ENCODE data around the gene LIX1.

DNA sequence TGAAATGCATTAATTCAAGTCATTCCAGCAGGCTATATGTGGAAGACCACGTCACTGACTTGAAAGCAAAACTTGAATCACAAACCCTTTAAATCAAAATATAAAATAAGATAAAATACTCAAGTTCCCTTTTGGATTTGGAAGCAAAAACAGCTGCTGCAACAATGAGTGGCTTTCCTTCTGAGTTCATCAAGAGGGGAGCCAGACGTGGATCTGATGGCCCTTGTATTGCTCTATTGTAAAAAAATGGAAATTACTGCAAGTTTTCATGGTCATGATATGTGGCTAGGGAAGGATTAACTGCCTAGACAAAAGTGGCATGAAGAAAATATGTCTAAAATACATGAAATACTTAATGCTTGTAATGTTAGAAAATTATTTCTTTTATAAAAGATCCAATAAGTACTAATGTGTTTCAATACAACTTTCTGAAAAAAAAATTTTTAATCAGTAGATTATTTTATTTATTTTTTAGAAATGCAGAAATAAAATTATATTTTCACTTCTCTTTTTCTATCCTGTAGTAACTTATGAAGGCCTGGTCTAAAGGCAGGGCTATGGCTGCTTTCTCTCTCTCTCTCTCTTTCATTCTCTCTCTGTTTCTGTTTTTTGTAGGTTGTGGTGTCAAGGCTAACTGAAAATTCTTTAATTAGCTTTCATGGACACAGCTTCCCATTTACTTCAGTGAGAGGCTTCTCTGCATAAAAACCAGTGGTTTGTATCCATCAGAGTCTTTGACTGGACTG, 24.0 kb downstream of the LIX1 start:
- TF ChIP-seq, protein P1, sequence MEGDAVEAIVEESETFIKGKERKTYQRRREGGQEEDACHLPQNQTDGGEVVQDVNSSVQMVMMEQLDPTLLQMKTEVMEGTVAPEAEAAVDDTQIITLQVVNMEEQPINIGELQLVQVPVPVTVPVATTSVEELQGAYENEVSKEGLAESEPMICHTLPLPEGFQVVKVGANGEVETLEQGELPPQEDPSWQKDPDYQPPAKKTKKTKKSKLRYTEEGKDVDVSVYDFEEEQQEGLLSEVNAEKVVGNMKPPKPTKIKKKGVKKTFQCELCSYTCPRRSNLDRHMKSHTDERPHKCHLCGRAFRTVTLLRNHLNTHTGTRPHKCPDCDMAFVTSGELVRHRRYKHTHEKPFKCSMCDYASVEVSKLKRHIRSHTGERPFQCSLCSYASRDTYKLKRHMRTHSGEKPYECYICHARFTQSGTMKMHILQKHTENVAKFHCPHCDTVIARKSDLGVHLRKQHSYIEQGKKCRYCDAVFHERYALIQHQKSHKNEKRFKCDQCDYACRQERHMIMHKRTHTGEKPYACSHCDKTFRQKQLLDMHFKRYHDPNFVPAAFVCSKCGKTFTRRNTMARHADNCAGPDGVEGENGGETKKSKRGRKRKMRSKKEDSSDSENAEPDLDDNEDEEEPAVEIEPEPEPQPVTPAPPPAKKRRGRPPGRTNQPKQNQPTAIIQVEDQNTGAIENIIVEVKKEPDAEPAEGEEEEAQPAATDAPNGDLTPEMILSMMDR (IDR thresholded peaks at IDR 0.05; ENCODE audit: low read depth, low read length, poor library complexity, severe bottlenecking) = no peak
- TF ChIP-seq EZH2phosphoT487 (IDR thresholded peaks at IDR 0.05; ENCODE audit: borderline replicate concordance, low read length) = no peak
